ENCODE data around the gene PUM2.
"Not testable (repeated sequence)": the region's sequence is repeated elsewhere in the genome, so short reads cannot be mapped to it uniquely, and the experiment has no call there.

PUM2 gene

GRCh38 chr2:20350753-20351554, at the start of gene PUM2:
PUM2 (minus strand) TSS chr2:20350844; CDS start chr2:20327360, 23,484 bp downstream.
- DNase-seq = peak; percentile 87 to 98

- peak; percentile 32 to 63 for DNase-seq
These were observed 49.7 kb upstream of the PUM2 start for GRCh38 chr2:20400306-20400705.

GRCh38 chr2:20398956-20399567, 48.4 kb upstream of the PUM2 start:
- DNase-seq = peak; percentile 74 to 83

- no peak for DNase-seq
These were observed 47.3 kb upstream of the PUM2 start for GRCh38 chr2:20397811-20398447.

GRCh38 chr2:20396356-20397000, 45.8 kb upstream of the PUM2 start:
- no peak for DNase-seq

- DNase-seq = no peak
These were observed 43.3 kb upstream of the PUM2 start for GRCh38 chr2:20393986-20394385.

GRCh38 chr2:20391951-20392699, 41.5 kb upstream of the PUM2 start:
- peak in 1 of 2 experiments; percentile 24 for DNase-seq

- peak in 1 of 2 experiments; percentile 20 for DNase-seq
These were observed 40.0 kb upstream of the PUM2 start for GRCh38 chr2:20390524-20391123.

- no peak for DNase-seq
These were observed 34.3 kb upstream of the PUM2 start for GRCh38 chr2:20384953-20385352.

- DNase-seq = no peak
These were observed 32.5 kb upstream of the PUM2 start for GRCh38 chr2:20382965-20383810.

- DNase-seq = peak; percentile 87 to 95
These were observed 30.8 kb upstream of the PUM2 start for GRCh38 chr2:20381457-20381856.

GRCh38 chr2:20378891-20379519, 28.4 kb upstream of the PUM2 start:
- DNase-seq = peak; percentile 79 to 93

- no peak for DNase-seq
These were observed 27.7 kb upstream of the PUM2 start for GRCh38 chr2:20378341-20378740.

GRCh38 chr2:20377741-20378140, 27.1 kb upstream of the PUM2 start:
- DNase-seq = no peak

- DNase-seq = not testable (repeated sequence)
These were observed 24.3 kb upstream of the PUM2 start for GRCh38 chr2:20374982-20375381.

- DNase-seq = no peak
These were observed 22.4 kb upstream of the PUM2 start for GRCh38 chr2:20372896-20373640.

- peak; percentile 28 to 59 for DNase-seq
These were observed 20.8 kb upstream of the PUM2 start for GRCh38 chr2:20371323-20372025.

- peak in 1 of 2 experiments; percentile 21 for DNase-seq
These were observed 19.5 kb upstream of the PUM2 start for GRCh38 chr2:20370191-20370590.

GRCh38 chr2:20369366-20369765, 18.7 kb upstream of the PUM2 start:
- DNase-seq = no peak
